GM18868 (cell line): ENCODE results near the gene C1orf56.

Experiments used
- ATAC-seq: cut with Tn5 transposase; IDR thresholded peaks from one replicate; pipeline ENCODE4 v1.9.1; 2021; ENCODE audit warnings: mild to moderate bottlenecking, moderate library complexity; ENCODE audit not compliant: unreplicated experiment

The C1orf56 gene

DNA sequence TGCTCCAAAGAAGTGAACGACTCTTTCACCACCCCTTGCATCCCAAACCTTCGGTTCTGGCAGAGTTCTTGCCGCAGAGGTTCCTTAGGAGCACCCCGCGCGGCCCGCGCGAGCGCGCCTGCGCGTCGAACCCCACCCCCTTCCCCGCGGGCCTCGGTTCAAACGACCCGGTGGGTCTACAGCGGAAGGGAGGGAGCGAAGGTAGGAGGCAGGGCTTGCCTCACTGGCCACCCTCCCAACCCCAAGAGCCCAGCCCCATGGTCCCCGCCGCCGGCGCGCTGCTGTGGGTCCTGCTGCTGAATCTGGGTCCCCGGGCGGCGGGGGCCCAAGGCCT lies at the start of gene C1orf56:
Gene C1orf56, plus strand, starts transcription at position 161 of the 334 bp plus-strand sequence. Its CDS starts 97 bp downstream, at position 258.
- ATAC-seq: peak; percentile 53

GRCh38 chr1:150997949-150998348 lies 49.6 kb upstream of the C1orf56 start:
- no peak for ATAC-seq

GRCh38 chr1:150999051-150999674 lies 48.4 kb upstream of the C1orf56 start:
- ATAC-seq: no peak

DNA sequence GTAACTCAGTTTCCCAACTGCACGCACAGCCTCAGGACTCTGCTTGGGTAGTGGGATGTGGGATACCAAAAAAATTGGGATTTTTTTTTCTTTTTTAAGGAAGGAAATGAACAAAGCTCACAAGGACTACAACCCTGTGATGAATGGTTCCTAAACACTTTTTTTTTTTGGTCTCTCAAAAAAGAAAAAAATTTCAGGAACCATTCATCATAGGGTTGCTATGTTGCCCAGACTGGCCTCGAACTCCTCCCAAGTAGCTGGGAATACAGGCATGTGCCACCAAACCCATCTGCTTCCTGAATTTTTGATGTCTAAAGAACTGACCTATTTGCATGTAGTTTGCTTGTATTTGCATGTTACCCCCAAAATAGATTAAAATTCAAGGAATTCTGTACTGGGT lies 47.6 kb upstream of the C1orf56 start:
- no peak for ATAC-seq

DNA sequence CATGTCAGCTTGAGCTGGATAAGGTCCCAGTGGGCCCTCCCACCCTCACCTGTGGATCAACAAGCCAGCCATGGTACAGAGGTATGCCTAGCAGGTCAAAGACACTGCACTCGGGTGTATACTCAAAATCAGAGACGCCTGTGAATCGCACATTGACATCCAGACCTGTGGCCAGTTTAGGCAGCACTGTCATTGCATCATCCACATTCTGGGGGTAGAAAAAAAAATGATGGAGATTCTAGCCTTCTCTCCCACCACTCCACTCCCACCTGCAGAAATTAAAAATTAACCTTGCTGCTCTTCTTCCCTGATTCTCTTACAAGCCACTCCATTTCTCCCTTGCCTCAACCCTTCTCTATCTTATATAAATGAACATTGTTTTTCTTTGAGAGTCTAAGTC lies 47.1 kb upstream of the C1orf56 start:
- ATAC-seq: no peak

DNA sequence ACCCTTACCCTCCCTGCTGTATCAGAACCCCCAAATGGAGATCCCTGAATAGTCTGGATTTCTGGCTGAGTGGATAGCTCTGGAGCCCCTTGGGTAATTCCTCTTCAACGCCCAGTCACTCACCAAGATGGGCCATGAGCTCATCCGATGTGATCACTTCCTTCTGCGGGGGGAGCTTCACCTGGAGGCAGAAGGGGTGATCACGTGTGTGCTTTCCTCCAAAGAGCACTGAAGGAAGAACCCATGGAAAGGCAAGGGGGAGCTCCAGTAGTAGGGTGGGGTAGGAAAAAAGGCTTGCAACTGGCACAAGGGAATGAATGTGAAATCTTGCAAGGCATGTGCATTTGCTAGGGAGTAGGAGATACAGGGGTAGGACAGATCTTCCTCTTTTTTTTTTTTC lies 45.9 kb upstream of the C1orf56 start:
- ATAC-seq: no peak

DNA sequence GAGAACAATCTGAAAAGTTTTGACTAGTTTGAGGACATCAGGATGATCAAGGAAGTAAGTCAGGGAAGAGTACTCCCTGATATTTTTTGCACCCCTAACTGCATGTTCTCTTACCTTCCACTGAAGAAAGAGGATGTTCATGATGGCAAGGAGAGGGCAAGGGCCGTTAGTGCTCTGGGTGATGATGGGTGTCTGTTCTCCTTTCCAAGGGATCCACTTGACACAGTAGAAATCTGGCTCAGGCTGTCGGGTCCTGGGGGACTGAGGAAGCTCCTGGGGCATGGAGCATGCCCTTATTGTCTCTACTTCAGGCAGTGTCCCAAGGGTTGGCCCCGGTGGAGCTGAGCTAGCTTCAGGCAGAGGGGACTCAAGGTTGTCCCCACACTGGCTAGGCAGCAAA lies 45.5 kb upstream of the C1orf56 start:
- no peak for ATAC-seq

GRCh38 chr1:151002611-151003010 lies 44.9 kb upstream of the C1orf56 start:
- no peak for ATAC-seq

DNA sequence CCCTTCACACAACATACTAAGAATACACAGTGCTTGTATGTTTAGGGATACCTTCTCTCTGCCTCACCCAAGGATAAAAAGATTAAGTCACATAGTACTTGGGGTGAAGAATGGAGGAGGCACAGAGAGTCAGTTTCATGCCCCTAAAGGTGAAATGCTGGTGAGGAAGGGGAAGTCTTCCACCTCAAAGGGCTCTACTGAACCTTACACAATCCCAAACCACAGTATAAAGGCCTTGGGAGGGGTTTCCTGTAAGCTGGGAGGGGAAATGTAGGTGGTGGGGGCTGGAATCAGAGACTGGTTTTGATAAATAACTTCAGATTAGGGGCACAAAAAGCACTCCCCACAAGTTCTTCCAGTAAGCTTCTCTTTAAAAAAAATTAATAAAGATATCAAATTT lies 44.4 kb upstream of the C1orf56 start:
- no peak for ATAC-seq

- ATAC-seq: no peak
Measured at GRCh38 chr1:151005729-151006319, 41.7 kb upstream of the C1orf56 start.

GRCh38 chr1:151006327-151007052 lies 41.1 kb upstream of the C1orf56 start, which contains the start of gene MINDY1:
Gene MINDY1, minus strand, starts transcription at chr1:151006902. Its CDS starts 4,285 bp downstream, at chr1:151002617.
- ATAC-seq: no peak

GRCh38 chr1:151007853-151008243 lies 39.7 kb upstream of the C1orf56 start:
- ATAC-seq: no peak

DNA sequence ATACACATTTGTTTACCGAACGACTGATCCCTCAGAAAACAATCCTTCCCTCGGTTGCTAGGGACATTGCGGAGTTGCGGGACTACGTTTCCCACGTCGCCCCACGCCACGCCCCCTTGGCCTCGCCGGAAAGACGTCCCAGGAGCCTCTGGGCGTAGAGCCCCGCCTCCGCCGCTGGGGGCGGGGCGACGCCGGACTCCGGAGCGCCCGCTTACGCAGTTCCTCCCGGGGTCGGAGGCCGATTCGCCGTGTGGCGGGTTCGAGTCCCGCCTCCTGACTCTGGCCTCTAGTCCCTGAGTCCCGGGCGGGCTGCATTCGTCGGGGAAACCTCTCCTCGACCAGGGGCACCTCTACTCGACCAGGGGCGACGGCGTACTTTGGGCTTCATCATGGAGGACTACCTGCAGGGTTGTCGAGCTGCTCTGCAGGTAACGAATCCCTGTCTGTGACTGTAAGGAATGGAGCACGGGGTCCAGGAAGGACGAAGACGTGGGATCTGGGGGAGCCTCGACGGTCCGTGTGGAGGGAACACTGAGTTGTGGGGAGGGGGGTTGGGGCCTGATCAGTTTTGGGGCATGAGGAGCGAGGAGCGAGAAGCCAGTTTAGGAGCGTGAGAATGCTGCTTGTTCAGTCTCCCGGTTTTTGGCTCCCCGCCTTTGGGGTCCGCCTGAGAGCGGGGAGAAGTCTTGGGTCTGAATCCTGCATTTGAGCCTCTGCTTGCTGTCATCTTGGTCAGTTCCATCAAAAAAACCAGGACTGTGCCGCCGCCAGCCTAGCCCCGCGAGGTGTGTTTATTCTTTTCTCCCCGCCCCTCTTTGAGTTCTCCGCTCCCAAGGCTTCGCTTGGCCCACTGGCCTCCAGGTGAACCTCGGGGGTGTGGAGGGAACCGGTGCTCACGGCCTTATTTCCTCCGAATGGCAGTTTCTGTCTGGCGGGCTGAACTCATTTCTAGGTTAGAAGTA lies 39.0 kb upstream of the C1orf56 start, which contains the start of gene PRUNE1:
Gene PRUNE1, plus strand, starts transcription at position 206 of the 962 bp plus-strand sequence. Its CDS starts 184 bp downstream, at position 390.
- ATAC-seq: peak; percentile 72

DNA sequence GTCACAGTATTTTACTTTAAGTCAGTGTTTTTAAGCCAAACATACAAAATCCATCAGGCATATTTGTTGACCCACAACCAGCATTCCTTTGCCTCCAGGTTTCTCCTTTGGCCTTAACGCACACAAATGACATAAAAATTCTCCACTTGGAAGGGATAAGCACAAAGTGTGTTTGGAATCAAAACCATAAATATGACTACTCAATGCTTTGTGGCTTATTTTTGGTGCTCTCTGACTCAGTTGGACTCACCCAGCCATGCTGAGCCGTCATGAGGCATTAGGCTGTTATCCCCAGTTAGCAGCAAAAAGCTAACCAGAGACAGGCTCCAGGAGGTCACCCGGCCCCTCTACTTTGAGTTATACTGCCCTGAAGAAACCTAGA lies 38.4 kb upstream of the C1orf56 start:
- ATAC-seq: no peak

DNA sequence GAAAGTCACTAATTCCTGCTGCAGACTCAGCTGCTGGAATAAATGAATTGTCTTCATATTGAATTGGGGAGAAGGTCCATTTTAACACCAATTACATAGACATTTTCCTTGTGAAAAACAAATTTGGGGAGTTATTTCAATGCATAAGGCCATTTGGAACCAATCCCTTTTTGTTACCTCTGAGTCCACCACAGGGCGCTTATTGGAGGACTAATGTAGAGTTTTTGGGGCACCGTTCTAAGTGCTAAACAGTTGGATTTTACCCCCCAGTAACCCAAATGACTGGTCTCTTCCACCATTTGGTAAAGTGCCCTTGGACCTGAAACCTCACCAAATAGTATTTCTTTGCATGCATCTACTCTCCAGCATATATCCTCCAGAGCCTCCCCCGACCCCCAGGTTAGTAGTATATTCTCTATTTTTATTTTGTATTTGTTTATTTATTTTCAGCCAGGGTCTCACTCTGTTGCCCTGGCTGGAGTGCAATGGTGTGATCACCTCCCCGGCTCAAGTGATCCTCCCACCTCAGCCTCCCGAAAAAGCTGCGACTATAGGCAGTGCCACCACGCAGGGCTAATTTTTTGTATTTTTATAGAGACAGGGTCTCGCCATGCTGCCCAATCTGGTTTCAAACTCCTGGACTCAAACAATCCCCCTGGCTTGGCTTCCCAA lies 37.7 kb upstream of the C1orf56 start:
- no peak for ATAC-seq

- ATAC-seq: no peak
Measured at GRCh38 chr1:151010346-151010726, 37.2 kb upstream of the C1orf56 start.

GRCh38 chr1:151011154-151011850 lies 36.2 kb upstream of the C1orf56 start:
- ATAC-seq: no peak

- no peak for ATAC-seq
Measured at GRCh38 chr1:151012684-151013471, 34.7 kb upstream of the C1orf56 start.

DNA sequence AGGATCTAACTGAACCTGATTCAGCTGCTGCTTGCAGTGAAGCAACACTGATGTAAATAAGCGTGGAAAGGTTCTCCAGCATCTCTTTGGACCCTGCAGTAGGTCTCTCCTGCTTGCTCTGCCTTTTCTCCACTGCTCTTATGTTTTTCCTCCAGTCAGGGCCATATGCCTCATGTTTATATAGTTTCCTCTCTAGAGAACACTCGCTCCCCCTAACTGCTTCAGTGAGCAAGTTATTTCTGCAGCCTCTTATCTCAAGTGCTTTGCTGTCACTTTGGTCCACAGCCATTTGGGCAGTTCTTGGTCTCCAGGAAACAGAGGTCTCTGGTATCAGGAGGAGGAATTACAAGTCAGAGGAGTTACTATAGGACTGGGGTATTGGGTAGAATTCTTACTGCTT lies 34.0 kb upstream of the C1orf56 start:
- ATAC-seq: no peak
